BJ (cell line): ENCODE measurements around the gene MAGEB4. TPM values are rescaled to one million over a fixed set of nuclear protein-coding genes. Genes with fewer than 3 reads are reported as not detected.
"Not testable (repeated sequence)": the region's sequence is repeated elsewhere in the genome, so short reads cannot be mapped to it uniquely, and the experiment has no call there.

Source experiments
- CTCF ChIA-PET: fragments of 350-600 bp; formaldehyde crosslinking; extraction: SDS; loops from one replicate; lab custom pipeline; 2021; ENCODE audit warnings: antibody characterized with exemption, inconsistent platforms; lab: Yijun Ruan, JAX
- POLR2A ChIA-PET: fragments of 300-600 bp; sonication (Branson Sonifier 250); formaldehyde crosslinking; extraction: SDS; loops from one replicate; lab custom pipeline; 2021; ENCODE audit warnings: antibody characterized with exemption; lab: Charles Lee
- DNase-seq: peaks from one replicate; pipeline ENCODE4 v3.0.0-alpha.2; 2011; ENCODE audit warnings: low read depth
- H3K27me3 ChIP-seq: 2 replicates; pipeline ENCODE4 v1.6.0; 2011; ENCODE audit warnings: low read length; ENCODE audit not compliant: control insufficient read depth, insufficient read depth
- H3K36me3 ChIP-seq: 2 replicates; pipeline ENCODE4 v1.5.1; 2011; ENCODE audit warnings: low read length; ENCODE audit not compliant: control insufficient read depth, insufficient read depth
- H3K4me3 ChIP-seq: 2 replicates; pipeline ENCODE4 v1.5.1; 2011; ENCODE audit warnings: low read depth, mild to moderate bottlenecking, control low read depth, low read length
- CTCF ChIP-seq: IDR thresholded peaks from 2 replicates; pipeline ENCODE4 v1.5.1; 2011; ENCODE audit warnings: low read depth, mild to moderate bottlenecking, control low read depth, inconsistent platforms, low read length, moderate library complexity; ENCODE audit not compliant: insufficient read depth
- polyA minus RNA-seq: library from RNA; depleted of rRNA, polyadenylated mRNA; stranded (reverse); fragments of >200 nt; gene quantifications from 2 replicates; pipeline ENCODE4 v1.2.3, GENCODE V29; 2011; rRNA and poly(A)+ RNA removed
- polyA plus RNA-seq: library from polyadenylated mRNA; depleted of rRNA; stranded (reverse); fragments of >200 nt; gene quantifications from 2 replicates; pipeline ENCODE4 v1.2.3, GENCODE V29; 2011; rRNA removed

Gene MAGEB4
- polyA plus RNA-seq (not detected in 2 replicates), polyA minus RNA-seq (not detected in 2 replicates)

- H3K36me3 ChIP-seq: no peaks in the 10 kb centered on the region
- DNase-seq: no peak
- H3K4me3 ChIP-seq: no peak within 1 kb of the TSS
- H3K27me3 ChIP-seq: no peaks in the 10 kb centered on the region
- POLR2A ChIA-PET: no interaction called here
- CTCF ChIA-PET: no interaction called here
- TF ChIP-seq CTCF: no peak
These were observed at the start of gene MAGEB4 for GRCh38 chrX:30241724-30242415. Gene MAGEB4, plus strand, starts transcription at chrX:30242000. Its CDS starts 136 bp downstream, at chrX:30242136.

- H3K4me3 ChIP-seq, POLR2A ChIA-PET, H3K36me3 ChIP-seq, DNase-seq, H3K27me3 ChIP-seq: not testable (repeated sequence)
- CTCF ChIA-PET: interaction anchor here (1.8 kb wide), 1 partner anchor 52 kb away, joined by 7 read pairs; no protein-coding TSS in a partner anchor
These were observed 47.9 kb upstream of the MAGEB4 start for GRCh38 chrX:30193910-30194309.

- CTCF ChIA-PET: interaction anchor here (1.0 kb wide), 1 partner anchor 54 kb away, joined by 5 read pairs; no protein-coding TSS in a partner anchor
These were observed 45.5 kb upstream of the MAGEB4 start for GRCh38 chrX:30196322-30196721.

GRCh38 chrX:30212172-30212571 is 29.6 kb upstream of the MAGEB4 start:
- H3K36me3 ChIP-seq: no peaks in the 10 kb centered on the region
- no peaks in the 10 kb centered on the region for H3K27me3 ChIP-seq
- TF ChIP-seq CTCF: no peak
- H3K4me3 ChIP-seq: no peak overlapping the region
- ChIA-PET POLR2A (no interaction called here), CTCF (no interaction called here)
- DNase-seq: no peak

More at GRCh38 chrX:30196322-30196721, 45.5 kb upstream of the MAGEB4 start:
- no peak for DNase-seq
- no peaks in the 10 kb centered on the region for H3K36me3 ChIP-seq
- TF ChIP-seq CTCF: peak; percentile 15; the same call in 1 of the 2 replicates
- H3K27me3 ChIP-seq: no peaks in the 10 kb centered on the region
- H3K4me3 ChIP-seq: no peak overlapping the region
- POLR2A ChIA-PET: no interaction called here

GRCh38 chrX:30215357-30215843 is 26.4 kb upstream of the MAGEB4 start, which contains the start of gene MAGEB2:
Gene MAGEB2, plus strand, starts transcription at chrX:30215563. Its CDS starts 3,018 bp downstream, at chrX:30218581.
- TF ChIP-seq CTCF: no peak
- DNase-seq: no peak
- CTCF ChIA-PET: no interaction called here
- H3K27me3 ChIP-seq: no peaks in the 10 kb centered on the region
- H3K36me3 ChIP-seq: no peaks in the 10 kb centered on the region
- POLR2A ChIA-PET: no interaction called here
- H3K4me3 ChIP-seq: no peak within 1 kb of the TSS
